Gastroesophageal sphincter (tissue), 4 donors: Measurements from ENCODE around the gene ANGPTL5. TPM values are rescaled to one million over a fixed set of nuclear protein-coding genes. Genes with fewer than 3 reads are reported as not detected.

Experiments used
- ATAC-seq: fragments of 150-250 bp; one replicate; pipeline ENCODE4 v1.9.1; 2016; ENCODE audit warnings: mild to moderate bottlenecking, moderate library complexity
- H3K27ac ChIP-seq, 4 donors: fragments of 200-600 bp; sonication (generic) in 3 of 4; 1 replicate in 3 of 4; 2 replicates in 1 of 4; pipeline ENCODE4 v1.5.1; 2016 to 2019
- H3K27me3 ChIP-seq: fragments of 200-600 bp; sonication (generic); one replicate; pipeline ENCODE4 v1.5.1; 2019
- H3K36me3 ChIP-seq, 2 donors: fragments of 200-600 bp; sonication (generic); one replicate each; pipeline ENCODE4 v1.5.1; 2019; ENCODE audit warnings: control low read depth in 1 of 2
- H3K4me1 ChIP-seq, 3 donors: fragments of 200-600 bp; sonication (generic); 1 replicate in 2 of 3; 2 replicates in 1 of 3; pipeline ENCODE4 v1.5.1; 2016 to 2019; ENCODE audit warnings: control low read depth in 2 of 3
- H3K4me3 ChIP-seq, 2 donors: fragments of 200-600 bp; sonication (generic); one replicate each; pipeline ENCODE4 v1.5.1; 2019; ENCODE audit warnings: mild to moderate bottlenecking in 1 of 2, moderate library complexity in 1 of 2
- H3K9me3 ChIP-seq, 3 donors: fragments of 200-600 bp; sonication (generic); one replicate each; pipeline ENCODE4 v1.5.1; 2017 to 2019; ENCODE audit warnings: control low read depth in 2 of 3
- CTCF ChIP-seq, 4 experiments: fragments of 200-600 bp in 2 of 4; fragments of 450-650 bp in 2 of 4; sonication (generic) in 1 of 4; IDR thresholded peaks; one replicate each; pipeline ENCODE4 v1.5.1; 2017 to 2019; ENCODE audit warnings: antibody characterized with exemption in 4 of 4, mild to moderate bottlenecking in 2 of 4, moderate library complexity in 2 of 4
- EP300 ChIP-seq: sonication (generic); formaldehyde crosslinking; IDR thresholded peaks from one replicate; pipeline ENCODE4 v1.6.1; 2017; ENCODE audit warnings: antibody characterized with exemption, mild to moderate bottlenecking
- POLR2A ChIP-seq, 2 donors: fragments of 450-650 bp; IDR thresholded peaks; one replicate each; pipeline ENCODE4 v1.6.1; 2017; ENCODE audit warnings: antibody characterized with exemption in 2 of 2, mild to moderate bottlenecking in 2 of 2, moderate library complexity in 1 of 2
- POLR2AphosphoS5 ChIP-seq: sonication (generic); formaldehyde crosslinking; IDR thresholded peaks from one replicate; pipeline ENCODE4 v1.6.1; 2017; ENCODE audit warnings: antibody characterized with exemption
- WGBS, 2 donors: methylation state at CpG; one replicate each; pipeline ENCODE4 v1.1.5; 2018; ENCODE audit warnings: low coverage in 1 of 2; 5-methylcytosine and 5-hydroxymethylcytosine counted together
- total RNA-seq, 4 donors: library from RNA; depleted of rRNA; stranded (reverse); fragments of >200 nt; gene quantifications; one replicate each; pipeline ENCODE4 v1.1.0, GENCODE V29; 2016

The ANGPTL5 gene
- total RNA-seq, 4 donors from 2014 or later = 0.12 to 0.62 (median 0.57) TPM; not detected in 1

DNA sequence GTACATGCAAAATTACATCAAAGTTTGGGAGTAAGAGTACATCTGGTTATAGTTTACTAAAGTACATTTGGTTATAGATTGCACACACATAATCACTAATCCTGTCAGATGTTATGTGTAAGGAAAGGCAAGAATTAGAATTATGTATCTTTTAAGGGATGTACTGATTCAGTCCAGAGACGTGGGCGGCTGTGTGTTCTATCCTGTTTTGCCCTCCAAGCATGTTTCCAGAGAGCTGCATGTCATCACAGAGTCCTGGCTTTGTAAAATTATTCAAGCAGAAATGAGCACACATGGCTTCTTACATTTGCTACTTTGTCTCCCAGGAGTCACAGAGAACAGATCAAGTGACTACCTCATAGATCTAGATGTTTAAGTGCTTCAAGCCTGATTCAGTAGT, 34.7 kb downstream of the ANGPTL5 start:
- Histone ChIP-seq H3K4me3 (no peak overlapping the region), H3K27ac (no peak overlapping the region), H3K9me3 (no peaks in the 10 kb centered on the region), H3K4me1 (no peaks in the 10 kb centered on the region), H3K36me3 (no peaks in the 10 kb centered on the region), H3K27me3 (no peaks in the 10 kb centered on the region)
- WGBS, 2 donors = 67 to 68% methylated on average over 2 of the region's 2 CpGs
- TF ChIP-seq POLR2A (IDR thresholded peaks at IDR 0.05) = no peak
- TF ChIP-seq POLR2AphosphoS5 = no peak
- TF ChIP-seq EP300 = no peak
- no peak for TF ChIP-seq CTCF (IDR thresholded peaks at IDR 0.05)
- ATAC-seq = no peak

GRCh38 chr11:101880222-101880621, 36.1 kb downstream of the ANGPTL5 start:
- no peak for TF ChIP-seq POLR2A (IDR thresholded peaks at IDR 0.05)
- TF ChIP-seq EP300 = no peak
- TF ChIP-seq CTCF (IDR thresholded peaks at IDR 0.05) = peak in 1 of 4 experiments; percentile 35
- no peak for TF ChIP-seq POLR2AphosphoS5
- no peak overlapping the region for H3K4me3 ChIP-seq
- no peak overlapping the region for H3K27ac ChIP-seq
- H3K4me1 ChIP-seq = no peaks in the 10 kb centered on the region
- 90% methylated on average over 2 to 4 of the region's 4 CpGs for WGBS, 2 donors
- H3K36me3 ChIP-seq = no peaks in the 10 kb centered on the region
- H3K27me3 ChIP-seq = no peaks in the 10 kb centered on the region
- no peaks in the 10 kb centered on the region for H3K9me3 ChIP-seq
- ATAC-seq = no peak

GRCh38 chr11:101872171-101872882, 44.0 kb downstream of the ANGPTL5 start:
- H3K4me3 ChIP-seq = no peak overlapping the region
- ATAC-seq = no peak
- TF ChIP-seq POLR2A (IDR thresholded peaks at IDR 0.05) (no peak), EP300 (no peak), POLR2AphosphoS5 (no peak), CTCF (IDR thresholded peaks at IDR 0.05) (no peak)
- H3K27ac ChIP-seq = no peak overlapping the region
- no peaks in the 10 kb centered on the region for H3K9me3 ChIP-seq
- no peaks in the 10 kb centered on the region for H3K27me3 ChIP-seq
- H3K36me3 ChIP-seq = no peaks in the 10 kb centered on the region
- 73 to 85% methylated on average over 4 to 5 of the region's 6 CpGs for WGBS, 2 donors
- H3K4me1 ChIP-seq = peaks cover 0 to 11% (median 8%) of the 10 kb centered on the region in 3 donors

DNA sequence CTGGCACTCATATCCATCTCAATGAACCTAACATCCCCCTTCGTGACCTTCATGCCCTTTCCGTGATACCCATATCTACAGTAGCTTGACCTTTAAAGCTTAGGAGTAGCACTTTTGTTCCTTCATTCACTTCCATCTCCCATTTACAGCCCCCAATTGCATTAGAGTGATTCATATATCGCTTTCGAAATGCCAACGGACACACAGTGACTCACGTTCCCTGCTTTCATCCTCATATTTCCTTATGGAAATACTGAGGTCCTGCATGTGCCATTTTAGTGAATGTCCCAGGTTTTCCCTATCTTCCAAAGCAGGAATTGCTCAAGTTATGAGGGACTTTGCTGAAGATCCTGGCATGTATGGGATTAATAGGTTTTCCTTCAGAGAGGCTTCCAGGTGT, 45.8 kb downstream of the ANGPTL5 start:
- TF ChIP-seq POLR2A (IDR thresholded peaks at IDR 0.05) = no peak
- TF ChIP-seq POLR2AphosphoS5 = no peak
- no peak for TF ChIP-seq CTCF (IDR thresholded peaks at IDR 0.05)
- no peak for TF ChIP-seq EP300
- Histone ChIP-seq H3K27me3 (no peaks in the 10 kb centered on the region), H3K36me3 (no peaks in the 10 kb centered on the region), H3K4me1 (peaks cover 0 to 21% (median 14%) of the 10 kb centered on the region in 3 donors), H3K4me3 (no peak overlapping the region), H3K27ac (no peak overlapping the region), H3K9me3 (no peaks in the 10 kb centered on the region)
- ATAC-seq = no peak
- WGBS, 2 donors = 94 to 97% methylated on average over 6 of the region's 6 CpGs

GRCh38 chr11:101867951-101868350, 48.4 kb downstream of the ANGPTL5 start:
- 59 to 89% methylated on average over 1 to 2 of the region's 2 CpGs for WGBS, 2 donors
- H3K27me3 ChIP-seq = no peaks in the 10 kb centered on the region
- H3K4me1 ChIP-seq = peaks cover 0 to 21% (median 17%) of the 10 kb centered on the region in 3 donors
- no peak overlapping the region for H3K4me3 ChIP-seq
- TF ChIP-seq POLR2A (IDR thresholded peaks at IDR 0.05) = no peak
- no peak for TF ChIP-seq POLR2AphosphoS5
- no peak for TF ChIP-seq EP300
- no peak for TF ChIP-seq CTCF (IDR thresholded peaks at IDR 0.05)
- H3K36me3 ChIP-seq = no peaks in the 10 kb centered on the region
- ATAC-seq = no peak
- H3K9me3 ChIP-seq = no peaks in the 10 kb centered on the region
- H3K27ac ChIP-seq = peak overlapping the region in 3 of 4 donors; percentile 22 to 47 (median 31)
